MCF 10A (cell line): Measurements from ENCODE around the gene MMP3. TPM values are rescaled to one million over a fixed set of nuclear protein-coding genes. Genes with fewer than 3 reads are reported as not detected.

Experiments
- BruUV-seq: library from RNA; stranded (reverse); fragments of 400-500 nt; replicated peaks from 2 replicates; lab custom pipeline; 2021; lab: Mats Ljungman, UMichigan
- CTCF ChIA-PET: fragments of 300-600 bp; sonication (Branson Sonifier 250); formaldehyde crosslinking; extraction: SDS; loops from one replicate; lab custom pipeline; 2021; ENCODE audit warnings: antibody characterized with exemption, inconsistent platforms; lab: Yijun Ruan, JAX
- POLR2A ChIA-PET: fragments of 300-600, 350-650 bp; sonication (Branson Sonifier 250); formaldehyde crosslinking; extraction: SDS; loops from one replicate; lab custom pipeline; 2020; ENCODE audit warnings: antibody characterized with exemption, inconsistent platforms; lab: Yijun Ruan, JAX
- DNase-seq: peaks from one replicate; pipeline ENCODE4 v3.0.0-alpha.2; 2018; ENCODE audit not compliant: unreplicated experiment
- H3K27ac Mint-ChIP-seq: one replicate; pipeline ENCODE4 v1.8.0; 2022; ENCODE audit warnings: mild to moderate bottlenecking, low read depth, mixed read lengths; ENCODE audit not compliant: unreplicated experiment
- H3K27me3 Mint-ChIP-seq: one replicate; pipeline ENCODE4 v1.8.0; 2022; ENCODE audit warnings: mixed read lengths; ENCODE audit not compliant: insufficient read depth, unreplicated experiment
- H3K36me3 Mint-ChIP-seq: one replicate; pipeline ENCODE4 v1.8.0; 2022; ENCODE audit warnings: mild to moderate bottlenecking, moderate library complexity, mixed read lengths; ENCODE audit not compliant: insufficient read depth, unreplicated experiment
- H3K4me1 Mint-ChIP-seq: one replicate; pipeline ENCODE4 v1.8.0; 2022; ENCODE audit warnings: mixed read lengths; ENCODE audit not compliant: insufficient read depth, unreplicated experiment
- H3K4me3 Mint-ChIP-seq: one replicate; pipeline ENCODE4 v1.8.0; 2022; ENCODE audit warnings: mild to moderate bottlenecking, moderate library complexity, mixed read lengths; ENCODE audit not compliant: unreplicated experiment
- H3K9me3 Mint-ChIP-seq: one replicate; pipeline ENCODE4 v1.8.0; 2022; ENCODE audit warnings: mixed read lengths; ENCODE audit not compliant: unreplicated experiment
- CTCF ChIP-seq: fragments of 200-600 bp; IDR thresholded peaks from one replicate; pipeline ENCODE4 v1.8.0; 2022; ENCODE audit warnings: antibody characterized with exemption, mild to moderate bottlenecking; ENCODE audit not compliant: unreplicated experiment
- intact Hi-C: fragments of 100-400 bp; cut with micrococcal nuclease; formaldehyde crosslinking; loops from 2 replicates; pipeline ENCODE4 v1.14.1; 2022
- total RNA-seq: library from RNA; stranded (reverse); gene quantifications from 2 replicates; pipeline ENCODE4 v1.2.3, GENCODE V29; 2022

MMP3 gene
- total RNA-seq, 1 experiment from 2014 or later = 0.19 TPM

DNA sequence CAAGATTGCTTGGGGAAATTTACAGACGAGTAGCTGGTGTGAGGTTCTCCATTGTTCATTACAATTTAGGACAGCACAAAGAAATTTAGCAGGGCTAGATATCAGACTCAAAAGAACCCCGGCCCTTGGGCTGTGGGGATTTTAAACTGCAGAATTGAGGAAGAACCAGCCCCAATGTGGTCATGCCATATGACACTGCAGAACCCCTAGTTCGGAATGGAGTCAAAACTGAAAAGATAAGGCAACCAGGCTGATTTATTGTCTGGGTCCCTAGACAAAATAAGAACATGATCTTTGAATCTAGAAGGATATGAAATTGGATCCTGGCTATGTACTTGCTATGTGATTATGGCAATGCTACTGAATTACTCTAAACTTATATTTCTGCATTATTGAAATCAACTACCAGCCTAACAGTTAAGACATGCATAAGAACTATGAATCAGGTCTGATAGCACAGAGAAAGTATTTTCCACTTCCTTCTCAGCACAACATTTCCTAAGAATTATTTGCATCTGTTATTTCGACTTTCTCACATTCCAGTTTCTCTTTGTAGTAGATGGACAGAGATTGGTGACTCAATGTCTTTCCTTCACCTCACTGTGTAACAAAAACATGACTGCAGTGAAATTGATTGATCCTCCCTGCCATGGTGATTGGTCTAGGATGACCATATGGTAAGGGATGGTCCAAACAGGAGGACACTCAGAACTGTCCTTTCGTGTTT is 13.2 kb downstream of the MMP3 start:
- no TSS peak for BruUV-seq
- CTCF ChIA-PET = interaction anchor here (0.6 to 1.1 kb wide), 2 partner anchors 84 to 150 kb away, joined by 3 to 4 read pairs; no protein-coding TSS in a partner anchor
- H3K4me1 Mint-ChIP-seq = peaks cover 6% of the 10 kb centered on the region
- H3K27ac Mint-ChIP-seq = no peak overlapping the region
- no peaks in the 10 kb centered on the region for H3K9me3 Mint-ChIP-seq
- TF ChIP-seq CTCF = no peak
- POLR2A ChIA-PET = interaction anchor here (0.7 kb wide), 1 partner anchor 379 kb away, joined by 3 read pairs; no protein-coding TSS in a partner anchor
- intact Hi-C loops = no loop called here
- DNase-seq = no peak
- H3K27me3 Mint-ChIP-seq = no peaks in the 10 kb centered on the region
- H3K4me3 Mint-ChIP-seq = no peak overlapping the region
- H3K36me3 Mint-ChIP-seq = peaks cover 6% of the 10 kb centered on the region

GRCh38 chr11:102829316-102830000 is 14.0 kb downstream of the MMP3 start:
- Mint-ChIP-seq H3K4me1 (peaks cover 6% of the 10 kb centered on the region), H3K36me3 (no peaks in the 10 kb centered on the region), H3K27me3 (no peaks in the 10 kb centered on the region), H3K27ac (no peak overlapping the region), H3K4me3 (no peak overlapping the region), H3K9me3 (no peaks in the 10 kb centered on the region)
- ChIA-PET CTCF (interaction anchor here (0.6 to 1.1 kb wide), 3 partner anchors 85 to 228 kb away, joined by 3 to 4 read pairs (median 3); no protein-coding TSS in a partner anchor), POLR2A (interaction anchor here (0.6 to 0.7 kb wide), 2 partner anchors 20 to 378 kb away, joined by 3 read pairs; no protein-coding TSS in a partner anchor)
- no TSS peak for BruUV-seq
- no peak for TF ChIP-seq CTCF
- no peak for DNase-seq
- intact Hi-C loops = no loop called here

- BruUV-seq = no TSS peak
- ChIA-PET POLR2A (interaction anchor here (1.1 to 2.4 kb wide), 5 partner anchors 9 to 88 kb away, joined by 3 to 9 read pairs (median 4); partner anchors contain the start of gene MMP1), CTCF (interaction anchor here (1.2 kb wide), 1 partner anchor 30 kb away, joined by 3 read pairs; no protein-coding TSS in a partner anchor)
- TF ChIP-seq CTCF = no peak
- intact Hi-C loops = no loop called here
- H3K4me3 Mint-ChIP-seq = no peak overlapping the region
- DNase-seq = peak; percentile 51
- H3K27ac Mint-ChIP-seq = no peak overlapping the region
- H3K36me3 Mint-ChIP-seq = no peaks in the 10 kb centered on the region
- no peaks in the 10 kb centered on the region for H3K27me3 Mint-ChIP-seq
- no peaks in the 10 kb centered on the region for H3K9me3 Mint-ChIP-seq
- peaks cover 2% of the 10 kb centered on the region for H3K4me1 Mint-ChIP-seq
These were observed 18.9 kb downstream of the MMP3 start for GRCh38 chr11:102824556-102824955.

- no peak overlapping the region for H3K4me3 Mint-ChIP-seq
These were observed 23.9 kb downstream of the MMP3 start for GRCh38 chr11:102819491-102819890.

More at GRCh38 chr11:102819491-102819890, 23.9 kb downstream of the MMP3 start:
- no peak for TF ChIP-seq CTCF
- H3K4me1 Mint-ChIP-seq = no peaks in the 10 kb centered on the region
- H3K9me3 Mint-ChIP-seq = peaks cover 19% of the 10 kb centered on the region
- ChIA-PET POLR2A (no interaction called here), CTCF (interaction anchor here (0.8 to 1.9 kb wide), 3 partner anchors 10 to 122 kb away, joined by 3 to 5 read pairs (median 5); no protein-coding TSS in a partner anchor)
- no peaks in the 10 kb centered on the region for H3K36me3 Mint-ChIP-seq
- H3K27me3 Mint-ChIP-seq = no peaks in the 10 kb centered on the region
- DNase-seq = no peak
- no peak overlapping the region for H3K27ac Mint-ChIP-seq
- BruUV-seq = no TSS peak
- intact Hi-C loops = no loop called here
